Psoas muscle (tissue), 8 donors: ENCODE results near the gene L1CAM. TPM values are rescaled to one million over a fixed set of nuclear protein-coding genes. Genes with fewer than 3 reads are reported as not detected.

Experiments
- ATAC-seq, 4 donors: fragments of 200-7000 bp; cut with Tn5 transposase; one replicate each; pipeline ENCODE4 v1.9.1; 2020; ENCODE audit warnings: moderate library complexity in 3 of 4, mild to moderate bottlenecking in 2 of 4
- DNase-seq, 2 donors: peaks; one replicate each; pipeline ENCODE4 v3.0.0-alpha.2; 2020
- H3K27ac ChIP-seq: fragments of 200-600 bp; one replicate; pipeline ENCODE4 v1.8.0; 2022
- H3K27me3 ChIP-seq, 3 donors: fragments of 200-600 bp in 1 of 3; one replicate each; pipeline versions ENCODE4 v1.6.1 to v1.8.0; 2013 to 2022; ENCODE audit warnings: low read length in 2 of 3, mild to moderate bottlenecking in 2 of 3, moderate library complexity in 1 of 3; ENCODE audit not compliant: insufficient read depth in 3 of 3
- H3K36me3 ChIP-seq, 2 donors: fragments of 200-600 bp in 1 of 2; one replicate each; pipeline versions ENCODE4 v1.6.1 to v1.8.0; 2013 to 2022; ENCODE audit warnings: low read depth in 1 of 2, mild to moderate bottlenecking in 1 of 2, moderate library complexity in 1 of 2; ENCODE audit not compliant: insufficient read depth in 1 of 2
- H3K4me1 ChIP-seq: fragments of 200-600 bp; one replicate; pipeline ENCODE4 v1.8.0; 2022
- H3K4me3 ChIP-seq: fragments of 200-600 bp; one replicate; pipeline ENCODE4 v1.8.0; 2022; ENCODE audit warnings: mild to moderate bottlenecking
- H3K9me3 ChIP-seq: fragments of 200-600 bp; one replicate; pipeline ENCODE4 v1.8.0; 2022
- WGBS, 3 donors: extraction: QIAGEN DNeasy Blood & Tissue Kit; methylation state at CpG; one replicate each; pipeline versions ENCODE4 v1.1.6 to v1.1.7; 2013; 5-methylcytosine and 5-hydroxymethylcytosine counted together
- intact Hi-C, 2 donors: fragments of 100-400 bp; cut with DNase I; formaldehyde crosslinking; loops; one replicate each; pipeline versions ENCODE4 v1.11.0 to v1.14.2; 2022
- polyA plus RNA-seq, 3 donors: library from polyadenylated mRNA; stranded (reverse); fragments of 200-250 nt; gene quantifications; one replicate each; pipeline ENCODE4 v1.2.3, GENCODE V29; 2013
- total RNA-seq, 4 donors: library from RNA; stranded (reverse); fragmentation: NEBNext Ultra II Directional in 2 of 4; extraction: Animal tissue kit (Norgen Biotek cat#: 25700) in 2 of 4; gene quantifications; one replicate each; pipeline versions ENCODE4 v1.2.1 to v1.2.4, GENCODE V29; 2021 to 2023
- TF ChIP-seq, protein P1 (sequence below): fragments of 200-600 bp; IDR thresholded peaks from one replicate; pipeline ENCODE4 v1.8.0; 2022; ENCODE audit warnings: antibody characterized with exemption
- donor health status: healthy with polysubstance abuse.
- donor health status: DM: no; HTN: no; CAD: no; lungs with moderate emphysema.
- donor health status: Bipolar disorder and iron deficiency.
- donor health status: healthy.
- donor health status: DM: yes; HTN: yes; CAD: no.
- donor health status: DM: no; HTN: no; CAD: no.
- donor health status: DM: no; HTN: no; CAD: no.
- donor health status: DM: yes; HTN: yes; CAD: no.

Gene L1CAM
- total and polyA plus RNA-seq, 7 donors: 0.22 to 1.5 (median 0.46) TPM

DNA sequence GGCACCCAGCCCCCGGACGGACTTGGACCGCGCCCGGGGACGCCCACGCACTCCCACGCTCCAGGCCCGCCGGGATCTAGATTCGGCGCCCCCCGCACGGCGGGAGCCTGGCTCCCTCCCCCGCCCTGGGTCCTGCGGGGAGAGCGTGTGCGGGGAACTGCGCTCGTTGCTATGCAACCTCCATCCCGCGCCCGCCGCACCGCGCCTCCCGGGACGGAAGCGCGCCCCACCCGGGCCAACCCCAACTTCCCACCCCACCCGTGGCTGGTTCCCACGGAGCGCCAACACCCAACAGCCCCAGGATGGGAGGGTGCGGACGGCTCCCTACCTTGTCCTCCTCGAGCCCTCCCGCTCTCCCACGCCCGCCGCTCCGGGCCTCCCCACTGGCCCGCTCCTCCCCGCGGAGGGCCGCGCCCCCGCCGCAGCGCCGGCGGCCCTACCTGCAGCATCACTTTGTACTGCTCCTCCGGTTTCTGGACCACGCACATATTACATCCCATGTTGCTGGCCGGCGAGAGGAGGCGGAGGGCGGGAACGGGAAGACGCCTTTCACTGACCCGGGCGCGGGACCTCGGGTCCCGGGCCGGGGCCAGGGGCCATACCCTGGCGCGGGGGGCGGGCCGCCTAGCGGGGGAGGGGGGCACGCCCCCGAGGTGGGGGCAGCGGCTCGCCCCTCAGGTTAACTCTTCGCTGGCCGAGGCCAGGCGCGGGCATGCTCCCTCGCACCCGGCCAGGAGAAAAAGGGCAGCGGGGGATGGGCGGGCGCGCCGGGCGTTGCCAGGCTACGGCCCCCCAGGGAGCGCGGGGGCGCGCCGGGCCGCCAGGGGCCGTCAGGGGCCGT is 56.0 kb downstream of the L1CAM start, which contains the start of gene PDZD4:
Gene PDZD4 (minus strand): TSS at position 746 of the 841 bp plus-strand sequence. CDS start 246 bp downstream, at position 500.
- TF ChIP-seq, protein P1, sequence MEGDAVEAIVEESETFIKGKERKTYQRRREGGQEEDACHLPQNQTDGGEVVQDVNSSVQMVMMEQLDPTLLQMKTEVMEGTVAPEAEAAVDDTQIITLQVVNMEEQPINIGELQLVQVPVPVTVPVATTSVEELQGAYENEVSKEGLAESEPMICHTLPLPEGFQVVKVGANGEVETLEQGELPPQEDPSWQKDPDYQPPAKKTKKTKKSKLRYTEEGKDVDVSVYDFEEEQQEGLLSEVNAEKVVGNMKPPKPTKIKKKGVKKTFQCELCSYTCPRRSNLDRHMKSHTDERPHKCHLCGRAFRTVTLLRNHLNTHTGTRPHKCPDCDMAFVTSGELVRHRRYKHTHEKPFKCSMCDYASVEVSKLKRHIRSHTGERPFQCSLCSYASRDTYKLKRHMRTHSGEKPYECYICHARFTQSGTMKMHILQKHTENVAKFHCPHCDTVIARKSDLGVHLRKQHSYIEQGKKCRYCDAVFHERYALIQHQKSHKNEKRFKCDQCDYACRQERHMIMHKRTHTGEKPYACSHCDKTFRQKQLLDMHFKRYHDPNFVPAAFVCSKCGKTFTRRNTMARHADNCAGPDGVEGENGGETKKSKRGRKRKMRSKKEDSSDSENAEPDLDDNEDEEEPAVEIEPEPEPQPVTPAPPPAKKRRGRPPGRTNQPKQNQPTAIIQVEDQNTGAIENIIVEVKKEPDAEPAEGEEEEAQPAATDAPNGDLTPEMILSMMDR: no peak
- 1 to 17% (median 2%) methylated on average over 33 to 78 of the region's 97 CpGs for WGBS, 3 donors
- H3K36me3 ChIP-seq: no peaks in the 10 kb centered on the region
- no peak within 1 kb of the TSS for H3K27ac ChIP-seq
- intact Hi-C loops: no loop called here
- H3K4me1 ChIP-seq: no peaks in the 10 kb centered on the region
- ATAC-seq: peak in 1 of 4 donors; percentile 16
- H3K9me3 ChIP-seq: no peaks in the 10 kb centered on the region
- no peak for DNase-seq
- peak within 1 kb of the TSS; percentile 58 for H3K4me3 ChIP-seq
- H3K27me3 ChIP-seq: peaks cover 0 to 61% (median 2%) of the 10 kb centered on the region in 3 donors

DNA sequence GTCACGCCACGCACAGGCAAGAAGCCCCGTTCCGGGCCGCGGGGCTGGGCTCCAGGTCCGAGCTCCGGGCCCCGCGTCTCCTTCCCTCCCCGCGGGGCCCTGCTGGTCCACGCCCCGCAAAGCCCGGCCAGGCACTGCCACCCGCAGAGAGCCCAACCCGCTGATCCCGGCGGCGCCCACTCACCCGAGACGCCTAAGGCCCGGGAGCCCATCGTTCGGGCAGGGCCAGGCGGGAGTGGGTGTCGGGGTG is 56.5 kb downstream of the L1CAM start:
- DNase-seq (no peak), ATAC-seq (peak in 2 of 4 donors; percentile 10 to 13)
- peaks cover 0 to 61% (median 2%) of the 10 kb centered on the region in 3 donors for H3K27me3 ChIP-seq
- H3K9me3 ChIP-seq: no peaks in the 10 kb centered on the region
- no peak overlapping the region for H3K27ac ChIP-seq
- WGBS, 3 donors: 0 to 25% (median 1%) methylated on average over 4 to 25 of the region's 27 CpGs
- intact Hi-C loops: no loop called here
- TF ChIP-seq, protein P1: no peak
- no peaks in the 10 kb centered on the region for H3K36me3 ChIP-seq
- H3K4me1 ChIP-seq: no peaks in the 10 kb centered on the region
- H3K4me3 ChIP-seq: peak overlapping the region; percentile 58

DNA sequence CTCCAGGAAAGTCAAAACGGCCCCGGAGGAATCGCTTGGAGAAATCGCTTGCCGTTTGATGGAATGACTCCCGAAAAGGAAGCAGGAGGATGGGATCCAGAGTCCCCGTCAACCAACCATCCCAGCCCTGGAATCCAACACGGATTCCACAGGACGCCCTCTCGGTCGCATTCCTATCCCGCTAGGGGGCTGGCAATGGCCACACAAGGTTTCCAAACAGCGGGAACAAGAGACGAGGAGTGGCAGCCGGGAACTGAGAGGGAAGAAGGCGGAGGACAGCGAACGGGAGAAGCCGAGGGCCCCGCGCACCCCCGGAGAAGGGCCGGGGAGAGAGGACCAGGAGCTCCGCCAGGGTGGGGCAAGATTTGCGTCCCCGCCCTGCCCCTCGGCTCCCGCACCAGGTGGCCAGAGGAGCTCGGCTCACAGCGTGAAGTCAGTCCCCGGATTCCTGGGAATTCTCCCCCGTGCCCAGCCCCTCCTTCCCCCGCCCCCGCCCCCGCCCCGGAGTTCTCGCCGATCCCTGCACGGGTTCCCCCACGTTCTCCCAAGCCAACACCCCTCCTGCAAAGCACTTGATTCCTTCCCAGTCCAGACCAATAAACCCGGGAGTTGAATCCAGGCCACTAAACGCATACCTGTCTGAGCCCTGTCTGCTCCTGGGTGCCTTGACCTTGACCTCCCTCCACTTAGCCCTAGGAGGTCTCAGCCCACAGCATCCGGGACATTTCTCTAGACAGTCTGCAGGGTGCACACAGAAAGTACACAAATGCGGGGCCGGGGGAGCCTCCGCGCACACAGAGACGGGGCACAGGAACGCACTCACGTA is 57.0 kb downstream of the L1CAM start:
- intact Hi-C loops: no loop called here
- Histone ChIP-seq H3K27ac (no peak overlapping the region), H3K4me3 (peak overlapping the region; percentile 58), H3K36me3 (no peaks in the 10 kb centered on the region), H3K9me3 (no peaks in the 10 kb centered on the region), H3K4me1 (no peaks in the 10 kb centered on the region), H3K27me3 (peaks cover 0 to 64% (median 2%) of the 10 kb centered on the region in 3 donors)
- peak in 1 of 4 donors; percentile 11 for ATAC-seq
- 5 to 18% (median 14%) methylated on average over 19 to 49 of the region's 50 CpGs for WGBS, 3 donors
- TF ChIP-seq, protein P1: no peak
- peak in 1 of 2 donors; percentile 11 for DNase-seq

DNA sequence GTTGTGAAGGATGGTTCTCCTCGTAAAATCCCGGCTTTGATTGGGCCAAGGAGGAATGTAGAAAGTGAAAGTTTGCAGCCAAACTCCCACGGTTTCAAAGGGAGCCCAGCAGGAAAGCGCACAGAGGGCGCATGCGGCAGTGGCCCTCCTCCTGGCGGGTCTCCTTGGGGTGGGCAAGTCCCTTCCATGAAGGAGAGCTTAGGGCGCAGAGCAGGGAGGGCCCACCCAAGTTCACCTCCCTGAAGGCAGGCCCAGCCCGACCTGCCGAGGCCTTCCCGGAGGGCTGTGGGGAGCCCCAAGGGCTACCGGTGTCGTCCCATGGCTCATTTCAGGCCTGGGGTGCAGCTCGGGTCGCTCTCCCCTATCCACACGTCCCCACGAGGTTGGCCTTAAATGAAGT is 57.7 kb downstream of the L1CAM start:
- TF ChIP-seq, protein P1: no peak
- H3K27ac ChIP-seq: no peak overlapping the region
- H3K27me3 ChIP-seq: peaks cover 0 to 66% (median 2%) of the 10 kb centered on the region in 3 donors
- H3K9me3 ChIP-seq: no peaks in the 10 kb centered on the region
- no peak overlapping the region for H3K4me3 ChIP-seq
- intact Hi-C loops: no loop called here
- H3K36me3 ChIP-seq: no peaks in the 10 kb centered on the region
- ATAC-seq (no peak), DNase-seq (no peak)
- whole genome bisulfite sequencing, 3 donors: 52 to 69% (median 62%) methylated on average over 12 to 17 of the region's 17 CpGs
- H3K4me1 ChIP-seq: no peaks in the 10 kb centered on the region
